Liver (tissue), 9 donors: ENCODE data around the gene VWA5A. TPM values are rescaled to one million over a fixed set of nuclear protein-coding genes. Genes with fewer than 3 reads are reported as not detected.

ENCODE experiments used
- DNase-seq: peaks from one replicate; pipeline ENCODE4 v3.0.0-alpha.2; 2017; ENCODE audit warnings: low spot score
- H3K27ac ChIP-seq, 2 donors: one replicate each; pipeline ENCODE4 v1.7.0; 2013; ENCODE audit warnings: inconsistent platforms in 2 of 2, low read length in 2 of 2, control low read depth in 1 of 2, low read depth in 1 of 2, mild to moderate bottlenecking in 1 of 2
- H3K27me3 ChIP-seq, 4 donors: one replicate each; pipeline versions ENCODE4 v1.6.1 to v1.7.0; 2013; ENCODE audit warnings: low read length in 3 of 4, inconsistent platforms in 1 of 4, mild to moderate bottlenecking in 1 of 4, moderate library complexity in 1 of 4; ENCODE audit not compliant: control insufficient read depth in 4 of 4, insufficient read depth in 4 of 4
- H3K36me3 ChIP-seq, 4 donors: one replicate each; pipeline versions ENCODE4 v1.6.1 to v1.7.0; 2013; ENCODE audit warnings: low read length in 3 of 4, mild to moderate bottlenecking in 3 of 4, low read depth in 1 of 4, moderate library complexity in 1 of 4; ENCODE audit not compliant: control insufficient read depth in 4 of 4, insufficient read depth in 3 of 4
- H3K4me1 ChIP-seq, 4 donors: one replicate each; pipeline versions ENCODE4 v1.6.1 to v1.7.0; 2013; ENCODE audit warnings: low read length in 3 of 4, mild to moderate bottlenecking in 3 of 4, moderate library complexity in 1 of 4; ENCODE audit not compliant: control insufficient read depth in 4 of 4, insufficient read depth in 4 of 4
- H3K4me3 ChIP-seq, 3 donors: one replicate each; pipeline versions ENCODE4 v1.6.1 to v1.7.0; 2013; ENCODE audit warnings: low read length in 3 of 3, control low read depth in 1 of 3, low read depth in 1 of 3, mild to moderate bottlenecking in 1 of 3
- H3K9ac ChIP-seq, 2 donors: one replicate each; pipeline ENCODE4 v1.7.0; 2013; ENCODE audit warnings: low read length in 2 of 2, mild to moderate bottlenecking in 2 of 2, moderate library complexity in 2 of 2, control low read depth in 1 of 2, low read depth in 1 of 2
- H3K9me3 ChIP-seq, 4 donors: one replicate each; pipeline versions ENCODE4 v1.6.1 to v1.7.0; 2013; ENCODE audit warnings: low read length in 3 of 4; ENCODE audit not compliant: control insufficient read depth in 4 of 4
- CTCF ChIP-seq: fragments of 150-350 bp; IDR thresholded peaks from 2 replicates; pipeline ENCODE4 v1.5.1; 2017; ENCODE audit warnings: improper control_type of control experiment, low read depth, low read length; ENCODE audit not compliant: missing input control
- EGR1 ChIP-seq, 2 donors: IDR thresholded peaks; 2 replicates each; pipeline ENCODE4 v1.6.1; 2016 to 2018; ENCODE audit warnings: antibody characterized with exemption in 2 of 2, low read depth in 2 of 2
- FOXA1 ChIP-seq: IDR thresholded peaks from 2 replicates; pipeline ENCODE4 v1.6.1; 2016; ENCODE audit warnings: antibody characterized with exemption
- FOXA2 ChIP-seq: IDR thresholded peaks from 2 replicates; pipeline ENCODE4 v1.6.1; 2016; ENCODE audit warnings: antibody characterized with exemption
- GABPA ChIP-seq, 2 donors: IDR thresholded peaks in 1 of 2; conservative IDR thresholded peaks in 1 of 2; 2 replicates each; pipeline ENCODE4 v1.6.1; 2016; ENCODE audit warnings: antibody characterized with exemption in 2 of 2, mild to moderate bottlenecking in 1 of 2, moderate library complexity in 1 of 2
- HNF4A ChIP-seq, 2 donors: conservative IDR thresholded peaks; 2 replicates each; pipeline ENCODE4 v1.6.1; 2016; ENCODE audit warnings: antibody characterized with exemption in 2 of 2, mild to moderate bottlenecking in 2 of 2
- HNF4G ChIP-seq: IDR thresholded peaks from 2 replicates; pipeline ENCODE4 v1.6.1; 2016; ENCODE audit warnings: antibody characterized with exemption
- JUND ChIP-seq, 2 donors: IDR thresholded peaks; 2 replicates each; pipeline ENCODE4 v1.6.1; 2016; ENCODE audit warnings: antibody characterized with exemption in 2 of 2
- NR2F2 ChIP-seq: IDR thresholded peaks from 2 replicates; pipeline ENCODE4 v1.6.1; 2016; ENCODE audit warnings: antibody characterized with exemption
- RAD21 ChIP-seq, 2 donors: IDR thresholded peaks; 2 replicates each; pipeline ENCODE4 v1.6.1; 2016; ENCODE audit warnings: antibody characterized with exemption in 2 of 2, mild to moderate bottlenecking in 2 of 2
- REST ChIP-seq: IDR thresholded peaks from 2 replicates; pipeline ENCODE4 v1.6.1; 2016; ENCODE audit warnings: antibody characterized with exemption, mild to moderate bottlenecking
- RXRA ChIP-seq, 2 donors: IDR thresholded peaks; 2 replicates each; pipeline ENCODE4 v1.6.1; 2017 to 2018; ENCODE audit warnings: antibody characterized with exemption in 2 of 2, mild to moderate bottlenecking in 1 of 2
- SP1 ChIP-seq: IDR thresholded peaks from 2 replicates; pipeline ENCODE4 v1.6.1; 2018; ENCODE audit warnings: antibody characterized with exemption, mild to moderate bottlenecking
- TAF1 ChIP-seq: conservative IDR thresholded peaks from 2 replicates; pipeline ENCODE4 v1.6.1; 2016; ENCODE audit warnings: antibody characterized with exemption, mild to moderate bottlenecking
- YY1 ChIP-seq: IDR thresholded peaks from 2 replicates; pipeline ENCODE4 v1.6.1; 2016; ENCODE audit warnings: antibody characterized with exemption, mild to moderate bottlenecking
- ZBTB33 ChIP-seq: IDR thresholded peaks from 2 replicates; pipeline ENCODE4 v1.6.1; 2016; ENCODE audit warnings: antibody characterized with exemption
- WGBS: extraction: QIAGEN DNeasy Blood & Tissue Kit; methylation state at CpG from one replicate; pipeline ENCODE4 v1.1.7; 2013; 5-methylcytosine and 5-hydroxymethylcytosine counted together
- polyA plus RNA-seq, 2 donors: library from polyadenylated mRNA; stranded (reverse) in 1 of 2; unstranded in 1 of 2; fragments of 200-250 nt in 1 of 2; fragments of >200 nt in 1 of 2; fragmentation: Nextera tagmentation in 1 of 2; extraction: Ambion mirVana in 1 of 2; gene quantifications; one replicate each; pipeline versions ENCODE4 v1.2.1 to v1.2.3, GENCODE V29; 2013 to 2015
- total RNA-seq, 2 donors: library from RNA; depleted of rRNA; stranded (reverse); fragments of >200 nt; gene quantifications; one replicate each; pipeline ENCODE4 v1.2.3, GENCODE V29; 2014
- TF ChIP-seq, protein P1 (sequence below): IDR thresholded peaks from 2 replicates; pipeline ENCODE4 v1.6.1; 2016; ENCODE audit warnings: antibody characterized with exemption
- TF ChIP-seq, protein P2 (sequence below): IDR thresholded peaks from 2 replicates; pipeline ENCODE4 v1.6.1; 2016; ENCODE audit warnings: antibody characterized with exemption
- donor health status: healthy.
- donor health status: healthy.
- donor health status: healthy.
- donor health status: healthy.
- donor health status: healthy.

The VWA5A gene
- total and polyA plus RNA-seq, 4 donors, result 2.3 to 5.7 (median 3.7) TPM

GRCh38 chr11:124172599-124172998 is 57.3 kb downstream of the VWA5A start:
- no peaks in the 10 kb centered on the region for H3K9me3 ChIP-seq
- 96% methylated on average over 1 of the region's 1 CpG for WGBS
- H3K36me3 ChIP-seq, result no peaks in the 10 kb centered on the region
- no peak overlapping the region for H3K4me3 ChIP-seq
- no peak overlapping the region for H3K27ac ChIP-seq
- H3K27me3 ChIP-seq, result peaks cover 0 to 2% (median 0%) of the 10 kb centered on the region in 4 donors
- no peak for TF ChIP-seq YY1
- TF ChIP-seq RAD21 (IDR thresholded peaks at IDR 0.05), result no peak
- TF ChIP-seq HNF4A (conservative IDR thresholded peaks at IDR 0.05), result no peak
- TF ChIP-seq, protein P1, sequence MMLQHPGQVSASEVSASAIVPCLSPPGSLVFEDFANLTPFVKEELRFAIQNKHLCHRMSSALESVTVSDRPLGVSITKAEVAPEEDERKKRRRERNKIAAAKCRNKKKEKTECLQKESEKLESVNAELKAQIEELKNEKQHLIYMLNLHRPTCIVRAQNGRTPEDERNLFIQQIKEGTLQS, result no peak
- no peak for TF ChIP-seq REST
- no peak for TF ChIP-seq GABPA (IDR thresholded peaks at IDR 0.05 in 1 of 2, conservative IDR thresholded peaks at IDR 0.05 in 1 of 2)
- TF ChIP-seq NR2F2, result no peak
- TF ChIP-seq FOXA1, result no peak
- no peak for TF ChIP-seq SP1
- TF ChIP-seq JUND (IDR thresholded peaks at IDR 0.05), result no peak
- TF ChIP-seq ZBTB33, result no peak
- TF ChIP-seq EGR1 (IDR thresholded peaks at IDR 0.05; ENCODE audit: low read depth in 2 of 2), result no peak
- no peak for TF ChIP-seq HNF4G
- no peak for TF ChIP-seq RXRA (IDR thresholded peaks at IDR 0.05)
- TF ChIP-seq CTCF, result no peak
- no peak for TF ChIP-seq FOXA2
- no peak for TF ChIP-seq TAF1
- TF ChIP-seq, protein P2, sequence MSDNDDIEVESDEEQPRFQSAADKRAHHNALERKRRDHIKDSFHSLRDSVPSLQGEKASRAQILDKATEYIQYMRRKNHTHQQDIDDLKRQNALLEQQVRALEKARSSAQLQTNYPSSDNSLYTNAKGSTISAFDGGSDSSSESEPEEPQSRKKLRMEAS, result no peak
- H3K4me1 ChIP-seq, result no peaks in the 10 kb centered on the region
- no peak for DNase-seq
- no peak overlapping the region for H3K9ac ChIP-seq
